ENCODE measurements around the gene ZNF816. TPM values are rescaled to one million over a fixed set of nuclear protein-coding genes. Genes with fewer than 3 reads are reported as not detected.

The ZNF816 gene
- total RNA-seq, 4 donors from 2014 or later = 4.7 to 10.8 (median 6.7) TPM

- TF ChIP-seq CTCF (IDR thresholded peaks at IDR 0.05; ENCODE audit: low read depth) = no peak
Observed at GRCh38 chr19:53002479-53002878, 39.8 kb upstream of the ZNF816 start.

GRCh38 chr19:52997975-52998374, 35.3 kb upstream of the ZNF816 start:
- TF ChIP-seq CTCF (IDR thresholded peaks at IDR 0.05; ENCODE audit: low read depth) = no peak

GRCh38 chr19:52995711-52996110, 33.0 kb upstream of the ZNF816 start:
- no peak for TF ChIP-seq CTCF (IDR thresholded peaks at IDR 0.05; ENCODE audit: low read depth)

- no peak for TF ChIP-seq CTCF (IDR thresholded peaks at IDR 0.05; ENCODE audit: low read depth)
Observed at GRCh38 chr19:52993342-52994178, 30.9 kb upstream of the ZNF816 start.

- no peak for TF ChIP-seq CTCF (IDR thresholded peaks at IDR 0.05; ENCODE audit: low read depth)
Observed at GRCh38 chr19:52992109-52993004, 29.7 kb upstream of the ZNF816 start.

GRCh38 chr19:52991484-52991883, 28.8 kb upstream of the ZNF816 start:
- no peak for TF ChIP-seq CTCF (IDR thresholded peaks at IDR 0.05; ENCODE audit: low read depth)

Data from subcutaneous adipose tissue (tissue), 4 donors.